Suprapubic skin (tissue), 4 donors: Measurements from ENCODE around the gene EFCAB8. TPM values are rescaled to one million over a fixed set of nuclear protein-coding genes. Genes with fewer than 3 reads are reported as not detected.

Experiments used
- DNase-seq, 2 donors: peaks; one replicate each; pipeline ENCODE4 v3.0.0-alpha.2; 2019; ENCODE audit warnings: low spot score in 2 of 2
- H3K27ac ChIP-seq: fragments of 200-600 bp; sonication (generic); one replicate; pipeline ENCODE4 v1.5.1; 2019
- H3K27me3 ChIP-seq: fragments of 200-600 bp; sonication (generic); one replicate; pipeline ENCODE4 v1.5.1; 2019
- H3K36me3 ChIP-seq: fragments of 200-600 bp; sonication (generic); one replicate; pipeline ENCODE4 v1.5.1; 2019
- H3K4me1 ChIP-seq: fragments of 200-600 bp; sonication (generic); one replicate; pipeline ENCODE4 v1.5.1; 2019
- H3K4me3 ChIP-seq: fragments of 200-600 bp; sonication (generic); one replicate; pipeline ENCODE4 v1.5.1; 2019; ENCODE audit warnings: mild to moderate bottlenecking
- H3K9me3 ChIP-seq: fragments of 200-600 bp; sonication (generic); one replicate; pipeline ENCODE4 v1.5.1; 2019
- EP300 ChIP-seq: sonication (generic); formaldehyde crosslinking; IDR thresholded peaks from one replicate; pipeline ENCODE4 v1.6.1; 2017; ENCODE audit warnings: antibody characterized with exemption
- POLR2A ChIP-seq, 2 donors: fragments of 450-650 bp; IDR thresholded peaks; one replicate each; pipeline ENCODE4 v1.6.1; 2017; ENCODE audit warnings: antibody characterized with exemption in 2 of 2, mild to moderate bottlenecking in 2 of 2, moderate library complexity in 2 of 2
- POLR2AphosphoS5 ChIP-seq, 3 donors: sonication (generic); formaldehyde crosslinking; IDR thresholded peaks; one replicate each; pipeline ENCODE4 v1.6.1; 2017; ENCODE audit warnings: antibody characterized with exemption in 3 of 3
- WGBS: methylation state at CpG from one replicate; pipeline ENCODE4 v1.1.5; 2018; 5-methylcytosine and 5-hydroxymethylcytosine counted together
- total RNA-seq, 4 donors: library from RNA; depleted of rRNA; stranded (reverse); fragments of >200 nt; gene quantifications; one replicate each; pipeline ENCODE4 v1.1.0, GENCODE V29; 2016
- TF ChIP-seq, protein P1 (sequence below), 2 donors: fragments of 200-600 bp in 1 of 2; fragments of 450-650 bp in 1 of 2; sonication (generic) in 1 of 2; IDR thresholded peaks; one replicate each; pipeline ENCODE4 v1.5.1; 2016 to 2019; ENCODE audit warnings: antibody characterized with exemption in 2 of 2, mild to moderate bottlenecking in 1 of 2, moderate library complexity in 1 of 2

Gene EFCAB8
- total RNA-seq, 4 donors from 2014 or later, result 0.76 to 0.89 TPM; not detected in 2

DNA sequence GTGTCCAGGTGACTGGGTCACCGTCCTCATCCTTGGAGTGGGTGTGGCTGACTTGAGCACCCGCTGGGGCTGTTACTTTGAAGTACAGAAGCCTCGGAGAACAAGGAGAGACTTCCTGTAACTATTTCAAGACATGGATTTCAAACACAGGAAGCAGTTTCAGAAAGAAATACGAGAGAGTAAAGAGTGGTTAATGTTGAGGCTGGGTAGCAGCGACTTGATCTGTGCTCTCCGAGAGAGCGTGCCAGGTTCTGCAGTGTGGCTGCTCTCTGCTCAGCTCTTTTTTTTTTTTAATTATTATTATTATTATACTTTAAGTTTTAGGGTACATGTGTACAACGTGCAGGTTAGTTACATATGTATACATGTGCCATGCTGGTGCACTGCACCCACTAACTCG, 17.5 kb upstream of the EFCAB8 start:
- H3K36me3 ChIP-seq, result peaks cover 74% of the 10 kb centered on the region
- DNase-seq, result no peak
- H3K27me3 ChIP-seq, result no peaks in the 10 kb centered on the region
- no peak overlapping the region for H3K4me3 ChIP-seq
- H3K27ac ChIP-seq, result no peak overlapping the region
- H3K4me1 ChIP-seq, result no peaks in the 10 kb centered on the region
- no peak for TF ChIP-seq POLR2AphosphoS5 (IDR thresholded peaks at IDR 0.05)
- no peak for TF ChIP-seq EP300
- TF ChIP-seq, protein P1, sequence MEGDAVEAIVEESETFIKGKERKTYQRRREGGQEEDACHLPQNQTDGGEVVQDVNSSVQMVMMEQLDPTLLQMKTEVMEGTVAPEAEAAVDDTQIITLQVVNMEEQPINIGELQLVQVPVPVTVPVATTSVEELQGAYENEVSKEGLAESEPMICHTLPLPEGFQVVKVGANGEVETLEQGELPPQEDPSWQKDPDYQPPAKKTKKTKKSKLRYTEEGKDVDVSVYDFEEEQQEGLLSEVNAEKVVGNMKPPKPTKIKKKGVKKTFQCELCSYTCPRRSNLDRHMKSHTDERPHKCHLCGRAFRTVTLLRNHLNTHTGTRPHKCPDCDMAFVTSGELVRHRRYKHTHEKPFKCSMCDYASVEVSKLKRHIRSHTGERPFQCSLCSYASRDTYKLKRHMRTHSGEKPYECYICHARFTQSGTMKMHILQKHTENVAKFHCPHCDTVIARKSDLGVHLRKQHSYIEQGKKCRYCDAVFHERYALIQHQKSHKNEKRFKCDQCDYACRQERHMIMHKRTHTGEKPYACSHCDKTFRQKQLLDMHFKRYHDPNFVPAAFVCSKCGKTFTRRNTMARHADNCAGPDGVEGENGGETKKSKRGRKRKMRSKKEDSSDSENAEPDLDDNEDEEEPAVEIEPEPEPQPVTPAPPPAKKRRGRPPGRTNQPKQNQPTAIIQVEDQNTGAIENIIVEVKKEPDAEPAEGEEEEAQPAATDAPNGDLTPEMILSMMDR (IDR thresholded peaks at IDR 0.05), result no peak
- TF ChIP-seq POLR2A (IDR thresholded peaks at IDR 0.05), result no peak
- WGBS, result 75% methylated on average over 9 of the region's 9 CpGs
- no peaks in the 10 kb centered on the region for H3K9me3 ChIP-seq

DNA sequence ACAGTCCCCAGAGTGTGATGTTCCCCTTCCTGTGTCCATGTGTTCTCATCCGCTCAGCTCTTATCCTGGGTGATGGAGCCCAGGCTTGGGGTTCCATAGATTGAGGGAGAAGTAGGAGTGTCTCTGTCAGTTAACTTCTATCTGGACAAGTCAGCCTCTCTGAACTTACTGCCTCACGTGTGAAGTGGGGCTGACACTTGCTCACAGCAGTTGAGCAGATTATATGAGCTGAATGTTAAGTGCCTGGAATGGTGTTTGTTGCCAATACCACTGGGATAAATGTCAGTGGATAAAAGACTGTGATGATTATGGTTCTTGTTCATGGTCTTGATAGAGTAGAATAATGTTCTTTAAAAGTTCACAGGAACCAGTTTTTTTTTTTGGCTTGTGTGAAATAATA, 17.1 kb upstream of the EFCAB8 start:
- no peak for DNase-seq
- Histone ChIP-seq H3K36me3 (peaks cover 74% of the 10 kb centered on the region), H3K4me3 (no peak overlapping the region), H3K4me1 (no peaks in the 10 kb centered on the region), H3K9me3 (no peaks in the 10 kb centered on the region), H3K27ac (no peak overlapping the region), H3K27me3 (no peaks in the 10 kb centered on the region)
- TF ChIP-seq EP300, result no peak
- TF ChIP-seq, protein P1 (IDR thresholded peaks at IDR 0.05), result no peak
- TF ChIP-seq POLR2AphosphoS5 (IDR thresholded peaks at IDR 0.05), result no peak
- no peak for TF ChIP-seq POLR2A (IDR thresholded peaks at IDR 0.05)
- WGBS, result 71% methylated on average over 2 of the region's 2 CpGs

DNA sequence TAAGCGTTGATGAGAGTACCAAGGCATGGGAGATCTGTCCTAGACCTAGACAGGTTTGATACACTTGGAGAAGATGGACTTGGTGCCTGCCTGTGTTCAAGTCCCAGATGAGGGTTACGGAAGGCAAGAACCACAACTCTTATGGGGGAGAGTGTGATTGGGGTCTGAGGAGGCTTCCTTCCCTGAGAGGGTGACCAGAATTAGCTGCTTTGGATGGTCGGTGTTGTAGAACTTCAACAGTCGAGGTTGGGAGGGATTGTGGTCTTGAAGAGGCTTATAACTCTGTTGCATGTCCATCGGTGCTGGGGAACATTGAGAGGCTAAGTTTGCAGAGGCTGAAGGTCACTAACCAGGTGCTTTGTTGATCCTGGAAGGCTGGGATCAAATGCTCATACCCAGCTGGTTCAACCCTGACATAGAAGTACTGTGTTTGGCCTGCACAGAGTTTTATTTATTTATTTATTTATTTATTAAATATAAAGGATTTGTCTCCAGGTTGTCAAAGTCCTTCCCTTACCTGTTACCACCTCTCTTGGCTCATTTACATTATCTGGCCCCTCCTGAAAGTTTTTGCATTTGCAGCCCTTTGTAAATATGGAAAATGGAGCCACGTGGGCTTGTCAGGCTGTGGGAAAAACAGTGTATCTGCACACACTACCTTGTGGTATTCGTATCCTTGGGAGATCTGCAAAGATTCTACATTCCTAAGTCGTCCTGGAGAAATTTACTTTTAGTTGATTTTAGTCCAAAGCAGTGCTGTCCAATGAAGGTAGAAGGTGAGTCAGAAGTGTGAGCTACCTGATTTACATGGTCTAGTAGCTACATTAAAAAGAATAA, 15.8 kb upstream of the EFCAB8 start:
- Histone ChIP-seq H3K4me3 (no peak overlapping the region), H3K36me3 (peaks cover 73% of the 10 kb centered on the region), H3K27ac (no peak overlapping the region), H3K9me3 (no peaks in the 10 kb centered on the region), H3K4me1 (no peaks in the 10 kb centered on the region), H3K27me3 (no peaks in the 10 kb centered on the region)
- TF ChIP-seq POLR2A (IDR thresholded peaks at IDR 0.05), result no peak
- TF ChIP-seq EP300, result no peak
- no peak for TF ChIP-seq POLR2AphosphoS5 (IDR thresholded peaks at IDR 0.05)
- TF ChIP-seq, protein P1 (IDR thresholded peaks at IDR 0.05), result no peak
- WGBS, result 92% methylated on average over 8 of the region's 8 CpGs
- DNase-seq, result no peak

DNA sequence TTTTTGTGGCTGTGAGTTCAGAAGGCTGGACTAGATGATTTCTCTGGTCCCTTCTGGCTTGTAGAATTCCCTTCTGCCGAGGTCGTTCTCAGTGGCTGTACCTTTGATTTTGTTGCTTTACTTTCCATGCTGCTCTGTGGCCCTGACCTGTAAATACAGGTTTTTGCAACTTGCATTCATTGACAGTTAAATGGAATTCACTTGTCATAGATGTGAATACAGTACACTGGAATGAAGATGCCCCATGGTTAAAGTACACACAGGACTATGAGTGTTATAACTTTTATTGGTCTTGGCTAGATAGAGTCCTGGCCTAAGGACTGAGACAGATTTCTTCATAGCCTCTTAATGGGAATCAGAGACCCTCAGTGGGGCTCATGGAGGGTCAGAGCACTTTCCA, 12.9 kb upstream of the EFCAB8 start:
- no peak for DNase-seq
- no peaks in the 10 kb centered on the region for H3K27me3 ChIP-seq
- H3K9me3 ChIP-seq, result no peaks in the 10 kb centered on the region
- TF ChIP-seq EP300, result no peak
- TF ChIP-seq, protein P1 (IDR thresholded peaks at IDR 0.05), result no peak
- no peak for TF ChIP-seq POLR2A (IDR thresholded peaks at IDR 0.05)
- TF ChIP-seq POLR2AphosphoS5 (IDR thresholded peaks at IDR 0.05), result no peak
- H3K4me1 ChIP-seq, result no peaks in the 10 kb centered on the region
- WGBS, result 90% methylated on average over 2 of the region's 2 CpGs
- H3K4me3 ChIP-seq, result no peak overlapping the region
- peaks cover 65% of the 10 kb centered on the region for H3K36me3 ChIP-seq
- no peak overlapping the region for H3K27ac ChIP-seq

DNA sequence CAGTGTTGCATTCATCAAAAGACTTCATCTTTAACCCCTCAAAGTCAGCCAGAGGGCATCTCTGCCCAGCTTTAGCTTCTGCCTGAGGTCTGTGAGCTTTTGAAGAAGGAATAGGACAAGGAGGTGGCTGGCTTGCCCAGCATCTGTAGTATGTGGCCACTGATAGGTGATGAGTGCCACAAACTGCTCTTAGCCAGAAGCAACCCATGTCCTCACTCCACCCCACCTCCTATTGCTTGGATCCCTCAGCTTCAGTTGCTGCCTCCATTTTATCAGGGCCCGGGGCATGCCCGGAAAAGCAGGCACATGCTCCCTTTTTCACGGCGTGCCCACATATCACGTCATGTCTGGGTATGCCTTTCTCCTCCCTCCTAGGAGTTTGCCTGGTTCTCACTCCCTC, 11.9 kb upstream of the EFCAB8 start:
- peaks cover 63% of the 10 kb centered on the region for H3K36me3 ChIP-seq
- TF ChIP-seq, protein P1 (IDR thresholded peaks at IDR 0.05), result no peak
- TF ChIP-seq POLR2AphosphoS5 (IDR thresholded peaks at IDR 0.05) (no peak), EP300 (no peak), POLR2A (IDR thresholded peaks at IDR 0.05) (no peak)
- DNase-seq, result no peak
- no peak overlapping the region for H3K4me3 ChIP-seq
- H3K27me3 ChIP-seq, result no peaks in the 10 kb centered on the region
- 58% methylated on average over 5 of the region's 5 CpGs for WGBS
- H3K4me1 ChIP-seq, result no peaks in the 10 kb centered on the region
- H3K9me3 ChIP-seq, result no peaks in the 10 kb centered on the region
- H3K27ac ChIP-seq, result no peak overlapping the region
